Retinal pigment epithelial cell (primary cell): ENCODE measurements around the gene MED13L.

ENCODE experiments used
- DNase-seq: peaks from one replicate; pipeline ENCODE4 v3.0.0-alpha.2; 2010; ENCODE audit warnings: low read depth
- H3K4me3 ChIP-seq: 2 replicates; pipeline ENCODE4 v1.5.1; 2011; ENCODE audit warnings: mild to moderate bottlenecking, low read length, control low read depth, moderate library complexity
- TF ChIP-seq, protein P1 (sequence below): conservative IDR thresholded peaks from 2 replicates; pipeline ENCODE4 v1.5.1; 2011; ENCODE audit warnings: low read depth, low read length, control low read depth, inconsistent platforms

MED13L gene

DNA sequence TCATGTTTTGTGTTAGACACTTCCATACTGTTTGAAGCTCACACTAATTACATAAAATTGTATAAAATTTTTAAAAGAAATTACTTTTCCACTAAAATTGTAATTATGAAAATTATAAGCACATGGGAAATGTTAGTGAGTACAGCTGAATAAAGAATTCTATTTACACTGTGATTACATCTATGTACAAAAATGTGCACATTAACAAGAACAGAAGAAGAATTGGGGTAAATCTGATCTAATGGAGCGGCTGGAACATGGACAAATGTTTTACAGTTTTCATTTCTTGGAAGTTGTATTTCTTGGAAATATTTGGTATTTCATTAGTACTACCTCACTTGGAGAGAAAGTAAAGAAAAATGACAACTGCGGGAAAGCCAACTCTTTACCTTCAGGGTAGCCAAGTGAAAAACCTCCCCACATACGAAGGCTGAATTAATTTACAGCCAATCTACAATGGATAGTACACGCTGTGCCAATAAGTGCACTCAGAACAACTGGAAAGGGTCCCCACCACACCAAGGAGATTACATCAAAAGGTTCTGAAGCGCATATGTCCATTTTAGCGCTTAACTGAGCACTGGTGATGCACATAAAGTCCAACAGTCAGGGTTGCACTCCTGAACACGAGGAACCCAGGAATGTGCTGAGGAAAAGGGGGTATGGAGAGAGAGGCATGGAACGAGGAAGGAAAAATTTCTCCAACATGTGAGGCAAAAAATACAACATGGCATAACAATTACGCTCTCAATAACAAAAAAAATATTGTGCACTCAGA is 17.5 kb downstream of the MED13L start:
- TF ChIP-seq, protein P1, sequence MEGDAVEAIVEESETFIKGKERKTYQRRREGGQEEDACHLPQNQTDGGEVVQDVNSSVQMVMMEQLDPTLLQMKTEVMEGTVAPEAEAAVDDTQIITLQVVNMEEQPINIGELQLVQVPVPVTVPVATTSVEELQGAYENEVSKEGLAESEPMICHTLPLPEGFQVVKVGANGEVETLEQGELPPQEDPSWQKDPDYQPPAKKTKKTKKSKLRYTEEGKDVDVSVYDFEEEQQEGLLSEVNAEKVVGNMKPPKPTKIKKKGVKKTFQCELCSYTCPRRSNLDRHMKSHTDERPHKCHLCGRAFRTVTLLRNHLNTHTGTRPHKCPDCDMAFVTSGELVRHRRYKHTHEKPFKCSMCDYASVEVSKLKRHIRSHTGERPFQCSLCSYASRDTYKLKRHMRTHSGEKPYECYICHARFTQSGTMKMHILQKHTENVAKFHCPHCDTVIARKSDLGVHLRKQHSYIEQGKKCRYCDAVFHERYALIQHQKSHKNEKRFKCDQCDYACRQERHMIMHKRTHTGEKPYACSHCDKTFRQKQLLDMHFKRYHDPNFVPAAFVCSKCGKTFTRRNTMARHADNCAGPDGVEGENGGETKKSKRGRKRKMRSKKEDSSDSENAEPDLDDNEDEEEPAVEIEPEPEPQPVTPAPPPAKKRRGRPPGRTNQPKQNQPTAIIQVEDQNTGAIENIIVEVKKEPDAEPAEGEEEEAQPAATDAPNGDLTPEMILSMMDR: no peak

DNA sequence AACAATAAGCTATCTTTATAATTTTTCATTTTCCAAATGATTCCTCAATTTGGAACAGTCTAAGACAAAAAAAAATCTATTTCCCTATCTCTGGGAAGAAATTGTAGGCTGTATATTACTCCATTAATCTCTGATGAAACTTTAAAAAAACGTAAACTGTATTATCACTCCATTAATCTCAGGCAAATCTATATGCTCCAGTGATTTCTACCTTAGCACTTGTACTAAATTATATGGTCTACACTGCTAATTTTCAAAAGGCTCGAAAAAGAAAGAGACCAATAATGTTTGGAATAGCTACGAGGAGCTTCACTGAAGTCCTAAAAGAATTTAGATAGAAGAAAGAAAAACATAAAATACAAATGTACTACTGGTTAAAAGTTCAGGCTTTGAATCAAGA is 19.7 kb downstream of the MED13L start:
- no peak for DNase-seq
- TF ChIP-seq, protein P1: no peak
- H3K4me3 ChIP-seq: no peak overlapping the region

More for the DNA sequence above, 17.5 kb downstream of the MED13L start:
- no peak overlapping the region for H3K4me3 ChIP-seq
- DNase-seq: no peak

DNA sequence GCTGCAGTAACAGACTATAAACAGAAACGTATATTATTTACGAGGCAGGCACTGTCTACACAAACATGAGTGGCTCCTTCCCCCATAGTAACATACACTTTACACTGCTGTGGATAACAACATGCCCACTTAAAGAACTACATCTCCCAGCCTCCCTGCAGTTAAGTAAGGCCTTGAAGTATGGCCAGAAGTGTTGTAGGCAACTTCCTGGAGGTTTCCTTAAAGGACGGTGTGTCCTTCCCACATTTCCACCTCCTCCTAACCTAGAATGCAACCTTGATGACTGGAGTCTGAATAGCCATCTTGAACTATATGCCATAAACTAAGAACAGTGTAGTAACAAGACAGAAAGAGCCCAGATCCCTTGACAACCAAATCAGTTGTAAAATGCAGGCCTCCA is 20.3 kb downstream of the MED13L start:
- no peak for DNase-seq
- H3K4me3 ChIP-seq: no peak overlapping the region
- TF ChIP-seq, protein P1: no peak

DNA sequence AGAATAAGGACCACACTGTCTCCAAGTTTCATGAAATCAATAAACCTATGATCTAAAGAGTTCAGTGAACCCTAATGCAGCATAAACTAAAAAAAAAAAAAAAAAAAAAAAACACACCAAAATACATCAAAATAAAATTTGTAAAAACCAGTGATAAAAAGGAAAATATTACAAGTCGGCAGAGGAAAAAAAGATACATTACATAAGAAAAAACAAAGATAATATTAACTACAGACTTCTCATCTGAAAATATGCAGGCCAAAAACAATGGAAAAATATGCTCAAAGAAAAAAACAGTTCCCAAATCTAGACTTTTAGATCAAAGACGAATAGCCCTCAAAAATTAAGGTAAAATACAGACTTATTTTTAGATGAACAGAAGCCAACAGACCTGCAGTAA is 27.6 kb downstream of the MED13L start:
- H3K4me3 ChIP-seq: no peak overlapping the region
- no peak for DNase-seq
- TF ChIP-seq, protein P1: no peak

DNA sequence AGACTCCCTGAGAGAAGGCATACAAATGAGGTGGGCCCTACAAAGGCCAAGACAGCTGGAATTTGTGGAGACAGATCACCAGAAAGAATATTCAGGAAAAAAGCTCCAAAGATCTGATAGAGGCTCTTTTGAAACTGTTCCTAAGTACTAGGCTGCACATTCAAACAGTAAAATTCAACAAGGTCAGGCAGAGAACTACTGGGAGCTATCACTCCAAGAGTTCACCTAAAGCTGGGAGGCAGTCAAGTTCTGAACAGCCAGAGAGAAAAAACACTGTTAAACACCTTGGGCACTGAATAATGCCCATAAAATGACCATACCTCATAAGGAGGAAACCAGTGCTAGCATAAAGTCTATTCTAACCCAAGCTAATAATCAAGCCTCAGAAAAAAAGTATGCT is 28.6 kb downstream of the MED13L start:
- TF ChIP-seq, protein P1: no peak

DNA sequence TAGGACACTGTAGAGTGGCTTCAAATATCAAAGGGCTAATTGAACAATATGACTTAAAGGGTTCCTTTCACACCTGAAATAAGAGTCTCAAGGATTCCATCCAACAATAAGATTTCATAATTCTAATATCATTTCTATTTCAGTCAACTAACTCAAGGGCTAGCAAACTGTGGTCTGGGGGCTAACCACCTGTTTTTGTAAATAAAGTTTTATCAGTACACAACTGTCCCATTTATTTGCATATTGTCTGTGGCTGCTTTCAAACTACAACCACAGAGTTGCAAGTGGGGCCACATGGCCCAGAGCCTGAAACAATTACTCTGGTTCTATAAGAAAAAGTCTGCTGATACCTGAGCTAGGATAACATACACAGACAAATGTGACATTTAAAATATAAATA is 29.1 kb downstream of the MED13L start:
- no peak overlapping the region for H3K4me3 ChIP-seq
- no peak for DNase-seq
- TF ChIP-seq, protein P1: no peak

More for the DNA sequence above, 28.6 kb downstream of the MED13L start:
- no peak overlapping the region for H3K4me3 ChIP-seq
- no peak for DNase-seq

DNA sequence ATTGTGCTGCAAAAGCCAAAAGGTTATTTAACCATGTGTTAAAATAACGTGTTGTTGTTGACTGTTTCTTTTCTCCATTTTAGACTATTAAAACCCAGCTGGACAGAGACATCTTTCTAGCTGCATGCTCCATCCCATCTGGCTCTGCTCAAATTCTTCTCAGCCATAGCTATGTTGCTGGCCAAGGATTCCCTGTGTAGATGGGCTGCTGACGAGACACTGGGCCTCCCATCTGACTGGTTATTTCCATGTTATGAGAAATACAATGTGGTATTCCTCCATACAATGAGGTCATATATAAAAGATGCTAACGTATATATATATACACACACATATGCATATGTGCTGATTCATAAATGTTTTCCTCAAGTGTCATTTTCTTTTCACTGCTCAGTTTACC is 30.1 kb downstream of the MED13L start:
- DNase-seq: no peak
- no peak overlapping the region for H3K4me3 ChIP-seq
- TF ChIP-seq, protein P1: no peak
